ENCODE results near the gene BORCS5.
"Not testable (repeated sequence)": the region's sequence is repeated elsewhere in the genome, so short reads cannot be mapped to it uniquely, and the experiment has no call there.

Gene BORCS5

GRCh38 chr12:12393171-12393570, 36.3 kb downstream of the BORCS5 start:
- no peak for DNase-seq (ENCODE audit: low spot score)

GRCh38 chr12:12396694-12397093, 39.8 kb downstream of the BORCS5 start:
- no peak for DNase-seq (ENCODE audit: low spot score)

- no peak for DNase-seq (ENCODE audit: low spot score)
These were observed 40.3 kb downstream of the BORCS5 start for GRCh38 chr12:12397184-12397583.

- peak; percentile 63 for DNase-seq (ENCODE audit: low spot score)
These were observed 41.4 kb downstream of the BORCS5 start for GRCh38 chr12:12398026-12398859.

- no peak for DNase-seq (ENCODE audit: low spot score)
These were observed 42.3 kb downstream of the BORCS5 start for GRCh38 chr12:12399161-12399560.

GRCh38 chr12:12399776-12400305, 43.0 kb downstream of the BORCS5 start:
- DNase-seq (ENCODE audit: low spot score) = no peak

GRCh38 chr12:12400793-12401192, 43.9 kb downstream of the BORCS5 start:
- DNase-seq (ENCODE audit: low spot score) = no peak

GRCh38 chr12:12403264-12404248, 46.7 kb downstream of the BORCS5 start:
- DNase-seq (ENCODE audit: low spot score) = peak; percentile 90

- peak; percentile 35 for DNase-seq (ENCODE audit: low spot score)
These were observed 47.4 kb downstream of the BORCS5 start for GRCh38 chr12:12404297-12404696.

- peak; percentile 78 for DNase-seq (ENCODE audit: low spot score)
These were observed 49.0 kb downstream of the BORCS5 start for GRCh38 chr12:12405882-12406281.

- no peak for DNase-seq (ENCODE audit: low spot score)
These were observed 49.9 kb downstream of the BORCS5 start for GRCh38 chr12:12406762-12407161.

GRCh38 chr12:12408265-12408690, 51.4 kb downstream of the BORCS5 start:
- no peak for DNase-seq (ENCODE audit: low spot score)

GRCh38 chr12:12409337-12409736, 52.5 kb downstream of the BORCS5 start:
- not testable (repeated sequence) for DNase-seq (ENCODE audit: low spot score)

- no peak for DNase-seq (ENCODE audit: low spot score)
These were observed 59.0 kb downstream of the BORCS5 start for GRCh38 chr12:12415886-12416285.

- DNase-seq (ENCODE audit: low spot score) = not testable (repeated sequence)
These were observed 62.3 kb downstream of the BORCS5 start for GRCh38 chr12:12419165-12419564.

GRCh38 chr12:12423367-12423766, 66.5 kb downstream of the BORCS5 start:
- DNase-seq (ENCODE audit: low spot score) = no peak

GRCh38 chr12:12425001-12425400, 68.1 kb downstream of the BORCS5 start:
- no peak for DNase-seq (ENCODE audit: low spot score)

- DNase-seq (ENCODE audit: low spot score) = no peak
These were observed 68.7 kb downstream of the BORCS5 start for GRCh38 chr12:12425616-12426015.

- DNase-seq (ENCODE audit: low spot score) = no peak
These were observed 70.7 kb downstream of the BORCS5 start for GRCh38 chr12:12427568-12427967.

GRCh38 chr12:12428047-12428446, 71.2 kb downstream of the BORCS5 start:
- no peak for DNase-seq (ENCODE audit: low spot score)

GRCh38 chr12:12428961-12429657, 72.2 kb downstream of the BORCS5 start:
- no peak for DNase-seq (ENCODE audit: low spot score)

- no peak for DNase-seq (ENCODE audit: low spot score)
These were observed 75.5 kb downstream of the BORCS5 start for GRCh38 chr12:12432364-12432763.
